ENCODE results near the gene SEC24D.

Gene SEC24D

GRCh38 chr4:118745357-118745756 lies 90.6 kb downstream of the SEC24D start:
- no peak for DNase-seq

GRCh38 chr4:118743867-118744266 lies 92.1 kb downstream of the SEC24D start:
- no peak for DNase-seq

- no peak for DNase-seq
These were observed 93.9 kb downstream of the SEC24D start for GRCh38 chr4:118742050-118742449.

- no peak for DNase-seq
These were observed 94.5 kb downstream of the SEC24D start for GRCh38 chr4:118741301-118741855.

DNA sequence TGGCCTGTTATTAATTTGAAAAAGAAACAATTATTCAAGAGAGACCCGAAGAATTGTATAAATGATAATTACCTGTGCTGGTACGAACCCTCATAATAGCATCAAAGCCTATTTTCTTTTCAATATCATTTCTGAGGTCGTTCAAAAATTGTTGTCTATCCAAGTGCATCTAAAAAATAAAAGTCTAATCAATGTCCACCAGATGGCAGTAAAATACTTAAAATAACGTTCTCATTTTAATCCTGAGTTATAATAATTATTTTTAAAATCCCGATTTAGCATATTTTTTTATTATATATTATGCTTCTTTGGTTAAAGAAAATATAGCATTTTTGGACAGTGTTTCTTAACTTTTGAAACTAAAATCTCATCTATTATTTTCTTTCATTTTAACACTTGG lies 95.1 kb downstream of the SEC24D start:
- DNase-seq = no peak

DNA sequence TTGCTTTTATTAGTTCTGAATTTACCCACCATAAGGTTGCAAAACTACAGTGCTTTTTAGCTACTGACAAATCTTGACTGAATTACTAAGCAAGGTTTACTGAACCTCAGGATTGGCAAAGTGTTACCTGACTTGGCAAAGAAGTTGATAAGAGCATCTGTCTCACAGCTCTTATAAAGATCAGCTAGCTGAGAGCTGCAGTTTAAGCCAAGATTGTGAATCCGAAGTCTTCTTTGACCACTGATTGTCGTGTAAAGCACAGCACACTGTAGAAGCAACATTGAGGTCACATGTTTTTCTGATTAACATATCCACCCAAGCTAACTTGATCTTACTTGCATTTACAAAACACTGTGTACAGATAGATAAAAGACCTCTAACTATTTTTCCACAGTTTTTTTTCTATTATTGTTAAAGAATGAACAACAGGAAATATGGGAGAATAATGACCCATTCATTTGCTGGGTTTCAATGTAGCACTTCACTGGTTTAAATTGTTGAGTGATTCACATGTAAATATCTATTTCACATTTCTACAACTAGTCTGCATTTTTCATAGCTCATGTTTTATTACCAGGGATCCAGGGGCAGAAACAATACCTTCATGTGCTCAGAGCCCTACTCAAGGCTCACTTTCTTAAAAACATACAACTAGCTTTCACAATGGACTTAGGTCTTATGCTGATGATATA lies 96.8 kb downstream of the SEC24D start:
- DNase-seq = no peak

DNA sequence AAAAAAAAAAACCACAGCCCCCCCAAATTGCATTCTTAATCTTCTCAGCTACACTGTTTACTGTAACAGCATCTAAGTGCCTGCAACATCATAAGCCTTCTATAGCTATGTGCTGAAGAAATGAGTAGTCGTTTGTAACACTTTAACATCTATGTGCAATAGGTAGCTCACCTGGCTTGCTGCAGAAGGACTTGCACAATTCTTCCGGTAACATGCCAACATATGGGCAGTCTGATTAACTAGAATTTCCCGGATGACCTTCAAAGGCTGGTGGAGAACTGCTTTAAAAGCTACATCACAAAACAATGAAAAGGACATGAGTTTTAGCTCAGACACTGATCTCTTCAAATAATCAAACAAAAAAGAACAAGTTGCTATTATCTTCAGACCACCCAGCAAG lies 97.8 kb downstream of the SEC24D start:
- no peak for DNase-seq

DNA sequence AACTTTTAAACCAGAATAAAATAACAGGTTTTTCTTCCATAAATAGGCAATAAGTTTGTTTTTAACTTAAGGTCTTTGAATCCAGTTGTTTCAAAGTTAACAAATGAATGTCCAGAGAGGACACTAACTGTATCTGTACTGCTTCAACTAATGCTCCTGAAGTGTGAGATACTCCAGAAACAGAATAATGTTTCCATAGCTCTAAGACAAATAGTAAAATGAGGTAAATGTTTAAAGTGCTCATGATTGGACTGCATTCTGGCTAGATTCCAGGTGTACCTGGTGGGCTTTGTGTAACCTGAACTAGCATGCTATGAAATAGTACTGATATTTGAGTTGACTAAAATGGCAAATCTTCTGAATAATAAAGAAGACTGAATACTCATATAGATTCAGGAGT lies 99.0 kb downstream of the SEC24D start:
- DNase-seq = no peak

GRCh38 chr4:118734491-118735205 lies 101.3 kb downstream of the SEC24D start:
- DNase-seq = no peak

DNA sequence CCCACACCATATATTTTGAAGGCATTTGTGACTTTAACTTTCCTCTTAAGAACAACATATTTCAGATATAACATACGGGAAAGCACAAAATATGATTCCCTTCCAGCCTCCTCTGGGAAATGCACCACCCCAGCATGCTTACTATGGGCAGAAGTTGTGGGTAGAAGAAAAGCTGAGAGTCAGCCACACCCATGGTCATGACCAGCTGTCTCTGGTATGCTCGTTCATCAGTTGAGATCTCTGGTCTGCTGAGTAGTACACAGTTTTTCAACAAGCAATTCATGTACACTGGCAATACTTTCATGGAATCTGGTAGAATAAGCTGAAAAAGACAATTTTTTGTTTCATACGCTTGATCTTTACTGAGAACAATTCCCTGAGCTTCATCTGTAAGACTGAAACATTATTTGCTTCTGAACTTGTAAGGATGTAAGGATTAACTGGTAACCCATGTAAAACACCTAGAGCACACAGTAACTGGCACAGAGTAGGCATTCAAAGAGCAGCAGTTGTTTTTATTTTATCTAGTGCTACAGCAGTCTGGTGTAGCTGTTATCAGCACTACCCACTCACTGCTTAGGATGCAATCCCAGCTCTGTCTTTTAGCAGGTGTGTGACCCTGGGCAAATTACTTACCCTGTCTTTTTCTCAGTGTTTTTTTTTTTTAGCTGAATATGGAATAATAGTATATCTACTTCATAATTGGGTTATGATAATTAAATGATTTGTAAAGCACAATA lies 103.2 kb downstream of the SEC24D start:
- no peak for DNase-seq

GRCh38 chr4:118730683-118731082 lies 105.2 kb downstream of the SEC24D start:
- DNase-seq = no peak

GRCh38 chr4:118729287-118730286 lies 106.3 kb downstream of the SEC24D start:
- DNase-seq = no peak

DNA sequence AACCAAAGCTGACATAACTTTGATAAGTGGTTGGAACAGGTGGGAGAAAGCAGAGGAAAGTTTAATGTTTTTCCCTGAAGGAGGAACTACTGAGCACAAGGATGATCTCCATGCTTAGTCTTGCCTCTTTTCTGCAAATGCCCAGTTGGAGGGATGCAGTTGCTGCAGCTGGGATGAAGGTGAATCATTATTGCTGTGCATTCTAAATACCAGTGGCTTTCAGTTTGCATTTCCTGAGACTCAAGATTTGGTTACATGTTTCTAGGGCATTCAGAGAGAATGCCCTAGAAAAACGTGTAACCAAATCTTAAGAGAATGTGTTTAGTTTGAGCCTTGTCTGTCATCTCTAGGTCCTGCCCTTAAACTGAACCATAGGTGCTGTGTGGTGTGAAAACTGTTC lies 108.6 kb downstream of the SEC24D start:
- no peak for DNase-seq

DNA sequence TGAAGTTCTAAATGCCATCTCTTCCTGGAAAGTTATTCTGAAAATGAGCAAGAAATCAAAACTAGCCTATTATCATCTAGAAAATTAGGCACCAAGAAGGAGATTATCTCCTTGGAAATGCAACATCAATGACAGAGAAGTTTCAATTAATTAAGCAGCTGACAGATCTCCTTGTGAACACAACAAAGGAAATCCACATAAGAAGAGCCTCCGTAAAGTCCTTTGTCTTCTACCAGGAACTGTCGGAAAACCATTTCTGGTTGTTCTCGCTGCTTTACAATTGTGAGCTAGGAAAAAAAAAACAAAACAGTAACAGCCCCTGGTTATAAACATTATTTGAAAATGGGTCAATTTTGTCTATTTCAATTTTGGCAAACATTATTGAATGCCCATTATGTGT lies 112.6 kb downstream of the SEC24D start:
- DNase-seq = no peak

DNA sequence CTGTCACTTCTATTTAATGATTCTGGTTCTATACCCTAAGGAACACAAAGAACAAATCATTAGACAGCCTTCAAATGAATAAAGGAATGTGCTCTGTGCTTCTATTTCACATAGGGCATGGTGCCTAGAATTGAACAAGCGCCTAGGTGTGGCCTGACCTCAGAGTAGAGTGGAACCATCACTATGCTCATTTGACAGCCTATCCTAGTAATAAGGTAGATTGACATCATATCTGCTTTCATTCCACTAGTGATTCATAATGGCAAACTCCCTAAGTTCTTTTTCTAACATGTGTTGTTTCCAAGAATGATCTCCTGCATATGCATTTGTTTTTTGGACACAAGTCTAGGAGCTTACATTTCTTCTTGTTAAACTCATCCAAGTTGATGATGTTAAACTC lies 114.2 kb downstream of the SEC24D start:
- no peak for DNase-seq

GRCh38 chr4:118718511-118719170 lies 117.3 kb downstream of the SEC24D start:
- no peak for DNase-seq

DNA sequence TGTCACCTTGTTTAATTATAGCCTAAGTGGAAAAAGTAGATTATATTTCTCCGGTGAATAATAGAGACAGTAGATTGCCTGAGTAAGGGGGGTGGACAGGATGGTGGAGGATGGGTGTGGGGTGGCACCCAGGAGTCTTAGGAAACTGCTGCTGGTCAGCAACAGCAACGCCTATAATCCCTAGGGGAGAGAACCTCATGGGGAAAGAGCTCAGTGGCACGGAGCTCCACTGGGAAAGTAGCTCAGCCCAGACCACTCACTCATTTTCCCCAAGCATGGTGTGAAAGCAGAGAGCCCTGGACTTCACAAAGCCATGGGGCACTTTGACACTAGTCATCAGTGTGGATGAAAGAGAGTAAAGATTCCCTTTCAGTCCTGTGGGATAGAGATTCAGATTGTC lies 119.6 kb downstream of the SEC24D start:
- no peak for DNase-seq

DNA sequence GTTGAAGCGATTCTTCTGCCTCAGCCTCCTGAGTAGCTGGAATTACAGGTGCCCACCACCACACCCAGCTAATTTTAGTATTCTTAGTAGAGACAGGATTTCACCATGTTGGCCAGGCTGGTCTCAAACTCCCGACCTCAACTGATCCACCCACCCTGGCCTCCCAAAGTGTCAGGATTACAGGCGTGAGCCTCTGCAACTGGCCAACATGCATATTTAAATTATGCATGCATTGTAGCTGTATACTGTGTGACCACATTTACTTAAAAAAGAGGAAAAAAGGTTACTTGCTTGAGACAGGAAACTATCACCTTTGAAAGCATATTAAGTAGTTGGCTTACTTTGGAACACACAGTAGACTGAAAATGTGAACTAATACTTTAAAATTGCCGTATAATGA lies 121.2 kb downstream of the SEC24D start:
- no peak for DNase-seq

DNA sequence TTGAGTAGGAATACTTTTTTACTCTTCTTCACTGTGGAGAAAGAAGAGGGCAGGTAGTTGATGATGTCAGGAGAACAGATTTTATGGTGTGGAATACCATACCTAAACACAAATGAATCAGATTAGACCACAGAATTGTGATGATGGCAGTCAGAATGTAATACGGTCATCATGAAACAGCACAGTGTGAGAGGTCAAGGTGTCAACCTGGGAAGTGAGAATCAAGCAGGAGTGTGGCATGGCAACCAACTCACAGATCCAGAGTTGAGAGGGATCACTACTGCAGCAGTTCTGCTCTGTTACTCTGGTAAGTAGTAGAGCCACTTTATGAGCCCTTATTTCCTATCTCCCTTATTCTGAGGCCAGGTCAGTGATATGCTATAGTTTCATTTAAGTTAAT lies 123.1 kb downstream of the SEC24D start:
- no peak for DNase-seq

DNA sequence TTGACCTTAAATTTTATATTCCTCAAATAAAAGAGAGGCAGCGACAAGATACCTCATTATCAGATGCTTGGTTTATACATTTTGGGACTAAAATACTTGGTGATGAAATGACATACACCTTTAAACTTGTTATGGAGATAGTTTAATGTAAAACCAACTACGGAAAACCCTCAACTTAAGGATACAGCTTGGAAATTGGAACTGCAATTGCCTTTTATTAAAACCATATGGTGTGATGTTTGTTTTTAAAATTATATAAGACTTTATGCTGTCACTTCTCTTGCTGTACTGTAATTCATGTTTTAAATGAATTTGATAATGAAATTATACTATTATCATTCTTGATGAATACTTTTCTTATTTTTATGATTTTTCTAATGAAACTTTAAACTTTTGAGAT lies 124.9 kb downstream of the SEC24D start:
- DNase-seq = no peak

DNA sequence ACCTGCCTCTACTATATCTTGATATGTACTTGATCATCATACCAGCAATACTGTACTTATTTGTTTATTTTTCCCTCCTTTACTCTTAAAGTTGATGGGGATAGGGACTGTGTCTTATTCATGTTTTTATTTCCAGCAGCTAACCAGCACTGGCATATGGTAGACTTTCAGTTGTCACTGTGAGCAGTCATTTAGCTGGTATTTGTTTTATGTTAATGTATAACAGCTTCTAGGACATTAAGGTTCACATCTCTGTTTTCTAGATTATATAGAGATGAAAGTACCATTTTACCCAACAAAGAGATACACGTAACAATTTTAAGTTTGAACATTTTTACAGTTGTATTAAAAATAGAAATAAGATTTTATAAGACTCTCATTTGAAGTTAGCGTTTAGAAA lies 132.8 kb downstream of the SEC24D start:
- DNase-seq = no peak

All from 8988T (cell line).